K562 (cell line): Measurements from ENCODE around the gene GAPDH. TPM values are rescaled to one million over a fixed set of nuclear protein-coding genes. Genes with fewer than 3 reads are reported as not detected.

ENCODE experiments used
- DDX20 ChIP-seq: fragments of 450-650 bp; IDR thresholded peaks from 2 replicates; pipeline ENCODE4 v1.6.1; 2016; ENCODE audit warnings: missing genetic modification characterization, low read depth, mild to moderate bottlenecking, missing compliant biosample characterization, moderate library complexity
- DIDO1 ChIP-seq: fragments of 450-650 bp; IDR thresholded peaks from 2 replicates; pipeline ENCODE4 v1.6.1; 2016; ENCODE audit warnings: low read depth, missing biosample characterization, missing genetic modification characterization
- GATAD2A ChIP-seq: fragments of 450-650 bp; IDR thresholded peaks from 2 replicates; pipeline ENCODE4 v1.6.1; 2017
- HSF4 ChIP-seq: fragments of 250-450 bp; sonication (Bioruptor Pico); IDR thresholded peaks from 2 replicates; pipeline ENCODE4 v2.1.2; 2022; ENCODE audit warnings: mild to moderate bottlenecking, moderate library complexity, borderline replicate concordance
- KDM4B ChIP-seq, 2 experiments: fragments of 450-650 bp in 1 of 2; sonication (generic) in 1 of 2; IDR thresholded peaks; 2 replicates each; pipeline ENCODE4 v1.6.1; 2016 to 2017; ENCODE audit warnings: borderline replicate concordance in 2 of 2, antibody characterized with exemption in 1 of 2, low read depth in 1 of 2, mild to moderate bottlenecking in 1 of 2
- L3MBTL2 ChIP-seq: fragments of 450-650 bp; IDR thresholded peaks from 2 replicates; pipeline ENCODE4 v1.6.1; 2016; ENCODE audit warnings: mild to moderate bottlenecking, moderate library complexity
- MECOM ChIP-seq: fragments of 250-450 bp; sonication (Bioruptor Pico); IDR thresholded peaks from 2 replicates; pipeline ENCODE4 v1.8.0; 2022; ENCODE audit warnings: inconsistent platforms
- MEF2A ChIP-seq: IDR thresholded peaks from 2 replicates; pipeline ENCODE4 v1.6.1; 2011; ENCODE audit warnings: low read depth, mild to moderate bottlenecking, low read length, moderate library complexity; ENCODE audit not compliant: control insufficient read depth
- NCOA6 ChIP-seq: fragments of 450-650 bp; IDR thresholded peaks from 2 replicates; pipeline ENCODE4 v1.6.1; 2017; ENCODE audit warnings: mild to moderate bottlenecking
- NR2C1 ChIP-seq, 2 experiments: fragments of 450-650 bp; IDR thresholded peaks; 2 replicates each; pipeline ENCODE4 v1.6.1; 2017; ENCODE audit warnings: mild to moderate bottlenecking in 2 of 2, antibody characterized with exemption in 1 of 2, inconsistent platforms in 1 of 2, missing compliant biosample characterization in 1 of 2, missing genetic modification characterization in 1 of 2
- POLR2AphosphoS5 ChIP-seq: IDR thresholded peaks from 2 replicates; pipeline ENCODE4 v1.6.1; 2011; ENCODE audit warnings: mild to moderate bottlenecking, low read depth, low read length, moderate library complexity; ENCODE audit not compliant: control insufficient read depth, insufficient read depth
- POLR2B ChIP-seq: fragments of 450-650 bp; IDR thresholded peaks from 2 replicates; pipeline ENCODE4 v1.6.1; 2018; ENCODE audit warnings: low read depth; ENCODE audit not compliant: partially characterized antibody
- RBFOX2 ChIP-seq: fragments of 200-400 bp; formaldehyde crosslinking; IDR thresholded peaks from 2 replicates; pipeline ENCODE4 v1.6.1; 2017; ENCODE audit warnings: low read depth, mild to moderate bottlenecking, low read length, moderate library complexity
- TAL1 ChIP-seq: fragments of 450-650 bp; IDR thresholded peaks from 2 replicates; pipeline ENCODE4 v1.6.1; 2016; ENCODE audit warnings: mild to moderate bottlenecking
- ZNF217 ChIP-seq: sonication (generic); formaldehyde crosslinking; IDR thresholded peaks from 2 replicates; pipeline ENCODE4 v1.8.0; 2022; ENCODE audit warnings: mild to moderate bottlenecking, missing genetic modification reagents
- ZNF282 ChIP-seq: sonication (generic); formaldehyde crosslinking; IDR thresholded peaks from 2 replicates; pipeline ENCODE4 v1.8.1; 2023; ENCODE audit warnings: missing genetic modification reagents
- ZNF589 ChIP-seq: fragments of 200-800 bp; sonication (Bioruptor generic); IDR thresholded peaks from 2 replicates; pipeline ENCODE4 v1.6.1; 2016; ENCODE audit warnings: low read depth, missing genetic modification characterization, missing compliant biosample characterization
- ZNF668 ChIP-seq: fragments of 250-450 bp; sonication (Bioruptor Pico); IDR thresholded peaks from 2 replicates; pipeline ENCODE4 v1.8.0; 2022; ENCODE audit warnings: mild to moderate bottlenecking, inconsistent platforms
- polyA plus RNA-seq, 8 experiments: library from polyadenylated mRNA; depleted of rRNA in 4 of 8; stranded (reverse) in 5 of 8; unstranded in 3 of 8; fragments of >200 nt; fragmentation: Nextera tagmentation in 2 of 8; fragmentation: Illumina TruSeq in 1 of 8; extraction: Ambion mirVana in 2 of 8; extraction: Trizol in 1 of 8; gene quantifications; 2 replicates each; pipeline versions ENCODE4 v1.2.1 to v1.2.3, GENCODE V29; 2011 to 2014; ENCODE audit warnings: inconsistent platforms in 1 of 8, missing spikeins in 1 of 8
- total RNA-seq, 7 experiments: library from RNA; depleted of rRNA in 6 of 7; stranded (reverse); fragments of >200 nt in 6 of 7; fragmentation: Illumina TruSeq in 2 of 7; extraction: Trizol in 2 of 7; gene quantifications; 2 replicates each; pipeline versions ENCODE4 v1.2.1 to v1.2.3, GENCODE V29; 2011 to 2021; ENCODE audit warnings: low replicate concordance in 1 of 7
- TF ChIP-seq, protein P1 (sequence below): fragments of 450-650 bp; IDR thresholded peaks from 2 replicates; pipeline ENCODE4 v1.6.1; 2017; ENCODE audit warnings: antibody characterized with exemption
- TF ChIP-seq, protein P2 (sequence below): sonication (generic); formaldehyde crosslinking; IDR thresholded peaks from 2 replicates; pipeline ENCODE4 v1.8.0; 2022; ENCODE audit warnings: mild to moderate bottlenecking, missing genetic modification reagents
- TF ChIP-seq, protein P3 (sequence below): fragments of 250-450 bp; sonication (Bioruptor Pico); IDR thresholded peaks from 2 replicates; pipeline ENCODE4 v1.8.0; 2021; ENCODE audit warnings: mild to moderate bottlenecking, moderate library complexity
- TF ChIP-seq, protein P4 (sequence below): fragments of 450-650 bp; IDR thresholded peaks from 2 replicates; pipeline ENCODE4 v1.6.1; 2016; ENCODE audit warnings: borderline replicate concordance

Gene GAPDH
- total and polyA plus RNA-seq, 9 of the 15 experiments (the other 6 are each of a cell fraction or from before 2014, with no cell fraction given) = 2,206 to 6,793 (median 4,217) TPM

DNA sequence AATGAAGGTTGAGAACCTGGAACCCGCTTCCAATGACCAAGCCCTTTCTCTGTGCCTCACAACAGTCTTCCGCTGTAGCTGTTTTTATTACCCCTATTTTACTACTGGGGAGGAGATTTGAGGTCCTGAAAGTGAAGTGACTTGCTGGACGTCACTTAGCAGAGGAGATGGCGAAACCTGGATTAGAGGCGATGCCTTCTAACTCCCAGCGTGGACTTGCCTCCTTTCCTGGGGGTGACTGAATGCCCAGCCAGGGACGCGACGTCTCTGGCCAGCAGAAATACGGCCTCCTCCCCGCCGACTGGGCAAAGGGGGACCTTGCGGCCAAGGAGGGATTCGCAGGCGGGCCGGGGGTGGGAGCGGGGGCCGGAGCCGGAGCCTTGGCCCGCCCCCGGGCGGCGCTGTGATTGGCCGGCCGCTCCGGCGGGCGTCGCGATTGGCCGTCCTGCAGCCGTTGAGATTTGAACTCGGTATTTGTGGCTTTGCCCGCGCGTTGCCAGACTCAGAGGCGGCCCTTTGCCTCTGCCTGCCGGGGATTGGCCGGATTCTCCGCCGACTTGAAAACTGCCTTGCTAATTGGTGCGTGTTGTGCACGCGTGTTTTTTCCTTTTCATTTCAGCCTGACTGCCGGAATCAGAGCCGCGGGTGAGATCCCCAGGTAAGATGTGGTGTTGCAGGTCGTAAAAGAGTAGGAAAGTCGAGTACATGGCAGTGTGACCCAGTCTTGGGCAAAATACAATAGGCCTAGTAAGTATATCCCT, 40.6 kb upstream of the GAPDH start, which contains the start of gene NCAPD2 (continued):
- no peak for TF ChIP-seq ZNF668 (CRISPR knock-in tag)
- peak; percentile 8; the same call in 1 of the 2 replicates for TF ChIP-seq DIDO1 (tag)
- TF ChIP-seq NCOA6 = no peak
- no peak for TF ChIP-seq HSF4 (CRISPR knock-in tag)
- no peak for TF ChIP-seq MEF2A
- TF ChIP-seq L3MBTL2 = peak; percentile 77
- TF ChIP-seq, protein P1, sequence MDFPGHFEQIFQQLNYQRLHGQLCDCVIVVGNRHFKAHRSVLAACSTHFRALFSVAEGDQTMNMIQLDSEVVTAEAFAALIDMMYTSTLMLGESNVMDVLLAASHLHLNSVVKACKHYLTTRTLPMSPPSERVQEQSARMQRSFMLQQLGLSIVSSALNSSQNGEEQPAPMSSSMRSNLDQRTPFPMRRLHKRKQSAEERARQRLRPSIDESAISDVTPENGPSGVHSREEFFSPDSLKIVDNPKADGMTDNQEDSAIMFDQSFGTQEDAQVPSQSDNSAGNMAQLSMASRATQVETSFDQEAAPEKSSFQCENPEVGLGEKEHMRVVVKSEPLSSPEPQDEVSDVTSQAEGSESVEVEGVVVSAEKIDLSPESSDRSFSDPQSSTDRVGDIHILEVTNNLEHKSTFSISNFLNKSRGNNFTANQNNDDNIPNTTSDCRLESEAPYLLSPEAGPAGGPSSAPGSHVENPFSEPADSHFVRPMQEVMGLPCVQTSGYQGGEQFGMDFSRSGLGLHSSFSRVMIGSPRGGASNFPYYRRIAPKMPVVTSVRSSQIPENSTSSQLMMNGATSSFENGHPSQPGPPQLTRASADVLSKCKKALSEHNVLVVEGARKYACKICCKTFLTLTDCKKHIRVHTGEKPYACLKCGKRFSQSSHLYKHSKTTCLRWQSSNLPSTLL = no peak
- TF ChIP-seq NR2C1 (IDR thresholded peaks at IDR 0.05) = no peak
- TF ChIP-seq NR2C1 (tag; IDR thresholded peaks at IDR 0.05) = no peak
- TF ChIP-seq, protein P2, sequence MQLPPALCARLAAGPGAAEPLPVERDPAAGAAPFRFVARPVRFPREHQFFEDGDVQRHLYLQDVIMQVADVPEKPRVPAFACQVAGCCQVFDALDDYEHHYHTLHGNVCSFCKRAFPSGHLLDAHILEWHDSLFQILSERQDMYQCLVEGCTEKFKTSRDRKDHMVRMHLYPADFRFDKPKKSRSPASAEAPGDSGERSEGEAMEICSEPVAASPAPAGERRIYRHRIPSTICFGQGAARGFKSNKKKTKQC = no peak
- TF ChIP-seq RBFOX2 = peak; percentile 90
- no peak for TF ChIP-seq MECOM (CRISPR knock-in tag)
- TF ChIP-seq GATAD2A = no peak
- TF ChIP-seq KDM4B (IDR thresholded peaks at IDR 0.05; ENCODE audit: borderline replicate concordance in 2 of 2, low read depth in 1 of 2) = no peak
- TF ChIP-seq POLR2AphosphoS5 = peak; percentile 3; the same call in 1 of the 2 replicates
- TF ChIP-seq ZNF282 = no peak
- no peak for TF ChIP-seq TAL1
- TF ChIP-seq, protein P3, sequence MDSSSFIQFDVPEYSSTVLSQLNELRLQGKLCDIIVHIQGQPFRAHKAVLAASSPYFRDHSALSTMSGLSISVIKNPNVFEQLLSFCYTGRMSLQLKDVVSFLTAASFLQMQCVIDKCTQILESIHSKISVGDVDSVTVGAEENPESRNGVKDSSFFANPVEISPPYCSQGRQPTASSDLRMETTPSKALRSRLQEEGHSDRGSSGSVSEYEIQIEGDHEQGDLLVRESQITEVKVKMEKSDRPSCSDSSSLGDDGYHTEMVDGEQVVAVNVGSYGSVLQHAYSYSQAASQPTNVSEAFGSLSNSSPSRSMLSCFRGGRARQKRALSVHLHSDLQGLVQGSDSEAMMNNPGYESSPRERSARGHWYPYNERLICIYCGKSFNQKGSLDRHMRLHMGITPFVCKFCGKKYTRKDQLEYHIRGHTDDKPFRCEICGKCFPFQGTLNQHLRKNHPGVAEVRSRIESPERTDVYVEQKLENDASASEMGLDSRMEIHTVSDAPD (CRISPR knock-in tag) = no peak
- TF ChIP-seq ZNF217 (CRISPR knock-in tag) = no peak
- TF ChIP-seq, protein P4, sequence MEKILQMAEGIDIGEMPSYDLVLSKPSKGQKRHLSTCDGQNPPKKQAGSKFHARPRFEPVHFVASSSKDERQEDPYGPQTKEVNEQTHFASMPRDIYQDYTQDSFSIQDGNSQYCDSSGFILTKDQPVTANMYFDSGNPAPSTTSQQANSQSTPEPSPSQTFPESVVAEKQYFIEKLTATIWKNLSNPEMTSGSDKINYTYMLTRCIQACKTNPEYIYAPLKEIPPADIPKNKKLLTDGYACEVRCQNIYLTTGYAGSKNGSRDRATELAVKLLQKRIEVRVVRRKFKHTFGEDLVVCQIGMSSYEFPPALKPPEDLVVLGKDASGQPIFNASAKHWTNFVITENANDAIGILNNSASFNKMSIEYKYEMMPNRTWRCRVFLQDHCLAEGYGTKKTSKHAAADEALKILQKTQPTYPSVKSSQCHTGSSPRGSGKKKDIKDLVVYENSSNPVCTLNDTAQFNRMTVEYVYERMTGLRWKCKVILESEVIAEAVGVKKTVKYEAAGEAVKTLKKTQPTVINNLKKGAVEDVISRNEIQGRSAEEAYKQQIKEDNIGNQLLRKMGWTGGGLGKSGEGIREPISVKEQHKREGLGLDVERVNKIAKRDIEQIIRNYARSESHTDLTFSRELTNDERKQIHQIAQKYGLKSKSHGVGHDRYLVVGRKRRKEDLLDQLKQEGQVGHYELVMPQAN = peak; percentile 82
- no peak for TF ChIP-seq DDX20
- TF ChIP-seq ZNF589 = no peak
- peak; percentile 49 for TF ChIP-seq POLR2B
